HG03039 (cell line): ENCODE data around the gene TRIM7.
"Not testable (repeated sequence)": the region's sequence is repeated elsewhere in the genome, so short reads cannot be mapped to it uniquely, and the experiment has no call there.

Experiments
- ATAC-seq: cut with Tn5 transposase; IDR thresholded peaks from one replicate; pipeline ENCODE4 v1.9.1; 2021; ENCODE audit warnings: mild to moderate bottlenecking, moderate library complexity; ENCODE audit not compliant: unreplicated experiment

The TRIM7 gene

GRCh38 chr5:181214249-181214648, 9.3 kb upstream of the TRIM7 start:
- not testable (repeated sequence) for ATAC-seq

GRCh38 chr5:181212934-181213333, 7.9 kb upstream of the TRIM7 start:
- no peak for ATAC-seq

GRCh38 chr5:181212080-181212479, 7.1 kb upstream of the TRIM7 start:
- ATAC-seq: no peak

GRCh38 chr5:181211208-181211607, 6.2 kb upstream of the TRIM7 start:
- no peak for ATAC-seq

- not testable (repeated sequence) for ATAC-seq
These were observed 5.7 kb upstream of the TRIM7 start for GRCh38 chr5:181210698-181211097.

- not testable (repeated sequence) for ATAC-seq
These were observed 5.2 kb upstream of the TRIM7 start for GRCh38 chr5:181210148-181210547.

GRCh38 chr5:181209006-181209405, 4.0 kb upstream of the TRIM7 start:
- not testable (repeated sequence) for ATAC-seq

- ATAC-seq: no peak
These were observed 2.9 kb upstream of the TRIM7 start for GRCh38 chr5:181207960-181208253.

GRCh38 chr5:181207214-181207959, 2.4 kb upstream of the TRIM7 start:
- ATAC-seq: peak; percentile 36

GRCh38 chr5:181205761-181206649, 1.0 kb upstream of the TRIM7 start:
- no peak for ATAC-seq

- no peak for ATAC-seq
These were observed 727 bp downstream of the TRIM7 start for GRCh38 chr5:181204113-181204825.

GRCh38 chr5:181203777-181204112, 1.3 kb downstream of the TRIM7 start:
- no peak for ATAC-seq

GRCh38 chr5:181203093-181203711, 1.8 kb downstream of the TRIM7 start:
- ATAC-seq: no peak

- ATAC-seq: no peak
These were observed 4.2 kb downstream of the TRIM7 start for GRCh38 chr5:181200816-181201215.

GRCh38 chr5:181199881-181200638, 4.9 kb downstream of the TRIM7 start:
- ATAC-seq: no peak

- ATAC-seq: peak; percentile 60
These were observed 6.0 kb downstream of the TRIM7 start for GRCh38 chr5:181198905-181199519.

- ATAC-seq: no peak
These were observed 6.8 kb downstream of the TRIM7 start for GRCh38 chr5:181198106-181198685.

GRCh38 chr5:181197326-181197951, 7.6 kb downstream of the TRIM7 start:
- ATAC-seq: no peak

GRCh38 chr5:181195249-181195761, 9.7 kb downstream of the TRIM7 start:
- ATAC-seq: no peak
